H1 (cell line): ENCODE results near the gene MORC3. TPM values are rescaled to one million over a fixed set of nuclear protein-coding genes. Genes with fewer than 3 reads are reported as not detected.

Experiments
- CTCF ChIA-PET: fragments of 300-600 bp; sonication (Branson Sonifier 250); formaldehyde crosslinking; loops from one replicate; lab custom pipeline; 2021; ENCODE audit not compliant: partially characterized antibody; lab: Charles Lee
- POLR2A ChIA-PET: fragments of 300-600 bp; sonication (Branson Sonifier 250); formaldehyde crosslinking; loops from one replicate; lab custom pipeline; 2021; ENCODE audit warnings: inconsistent platforms; ENCODE audit not compliant: partially characterized antibody; lab: Charles Lee
- DNase-seq, 2 experiments: peaks; one replicate each; pipeline versions ENCODE4 v3.0.0 to v3.0.0-alpha.2; 2010 to 2022; ENCODE audit warnings: low spot score in 2 of 2, low read depth in 1 of 2, mixed read lengths in 1 of 2
- FAIRE-seq: peaks from 2 replicates; lab custom pipeline; 2011; peaks lifted over from hg19 to GRCh38; lab: Jason Lieb, UNC
- H2AFZ ChIP-seq: 2 replicates; pipeline ENCODE4 v1.8.1; 2012; ENCODE audit warnings: low read length, inconsistent platforms
- H2AK5ac ChIP-seq: 2 replicates; pipeline ENCODE4 v1.6.1; 2013; ENCODE audit warnings: low read depth, low read length
- H2BK120ac ChIP-seq: replicated peaks from 2 replicates; pipeline ENCODE3; 2013; ENCODE audit warnings: low read depth, low read length, inconsistent platforms
- H2BK12ac ChIP-seq: 2 replicates; pipeline ENCODE4 v1.6.1; 2013; ENCODE audit warnings: low read depth, low read length
- H2BK15ac ChIP-seq: 2 replicates; pipeline ENCODE4 v1.6.1; 2013; ENCODE audit warnings: low read length
- H2BK20ac ChIP-seq: 2 replicates; pipeline ENCODE4 v1.6.1; 2013; ENCODE audit warnings: low read length
- H2BK5ac ChIP-seq: 2 replicates; pipeline ENCODE4 v1.6.1; 2013; ENCODE audit warnings: low read depth, low read length
- H3K14ac ChIP-seq: 2 replicates; pipeline ENCODE4 v1.6.1; 2013; ENCODE audit warnings: inconsistent platforms; ENCODE audit not compliant: insufficient read length
- H3K18ac ChIP-seq: 2 replicates; pipeline ENCODE4 v1.6.1; 2013; ENCODE audit warnings: low read length; ENCODE audit errors: extremely low read depth
- H3K23ac ChIP-seq: 2 replicates; pipeline ENCODE4 v1.6.1; 2013; ENCODE audit warnings: inconsistent platforms; ENCODE audit not compliant: insufficient read length
- H3K23me2 ChIP-seq: 2 replicates; pipeline ENCODE4 v1.6.1; 2013; ENCODE audit warnings: low read depth, low read length
- H3K27ac ChIP-seq: 2 replicates; pipeline ENCODE4 v1.6.1; 2011; ENCODE audit warnings: low read depth, low read length, inconsistent platforms
- H3K27me3 ChIP-seq, 4 experiments: replicated peaks in 1 of 4; 1 replicate in 1 of 4; 2 replicates in 3 of 4; pipeline versions ENCODE4 v1.6.1 to v1.8.1; 2011 to 2013; ENCODE audit warnings: low read length in 3 of 4, mild to moderate bottlenecking in 3 of 4, inconsistent platforms in 2 of 4, mixed read lengths in 2 of 4, moderate library complexity in 1 of 4; ENCODE audit not compliant: control insufficient read depth in 3 of 4, insufficient read depth in 3 of 4; ENCODE audit errors: extremely low read depth in 1 of 4
- H3K36me3 ChIP-seq, 4 experiments: 2 replicates each; pipeline versions ENCODE4 v1.6.1 to v1.8.1; 2011 to 2013; ENCODE audit warnings: mild to moderate bottlenecking in 4 of 4, low read length in 3 of 4, moderate library complexity in 2 of 4, control low read depth in 1 of 4, inconsistent platforms in 1 of 4; ENCODE audit not compliant: insufficient read depth in 4 of 4, control insufficient read depth in 2 of 4
- H3K4ac ChIP-seq: replicated peaks from 2 replicates; pipeline ENCODE3; 2013; ENCODE audit warnings: low read length, low read depth, mixed read lengths, inconsistent platforms; ENCODE audit not compliant: insufficient read length
- H3K4me1 ChIP-seq, 4 experiments: replicated peaks in 1 of 4; 1 replicate in 1 of 4; 2 replicates in 3 of 4; pipeline versions ENCODE4 v1.6.1 to v1.8.1; 2011 to 2013; ENCODE audit warnings: low read length in 3 of 4, inconsistent platforms in 2 of 4, mixed read lengths in 1 of 4; ENCODE audit not compliant: insufficient read depth in 4 of 4, control insufficient read depth in 3 of 4
- H3K4me2 ChIP-seq, 2 experiments: 2 replicates each; pipeline versions ENCODE4 v1.6.1 to v1.8.1; 2011 to 2013; ENCODE audit warnings: low read depth in 2 of 2, low read length in 2 of 2, control low read depth in 1 of 2, inconsistent platforms in 1 of 2, mild to moderate bottlenecking in 1 of 2; ENCODE audit not compliant: insufficient read depth in 1 of 2
- H3K4me3 ChIP-seq, 4 experiments: fragments of 200-600, 300-600 bp in 1 of 4; sonication (generic), shearing (Covaris generic), sonication (Bioruptor Twin) in 1 of 4; 2 replicates each; pipeline versions ENCODE4 v1.5.1 to v1.8.1; 2011 to 2016; ENCODE audit warnings: low read length in 4 of 4, low read depth in 3 of 4, control low read depth in 2 of 4, inconsistent platforms in 2 of 4, mild to moderate bottlenecking in 2 of 4, mixed read lengths in 1 of 4, moderate library complexity in 1 of 4; ENCODE audit not compliant: insufficient read depth in 2 of 4; ENCODE audit errors: extremely low read depth in 1 of 4
- H3K56ac ChIP-seq: replicated peaks from 2 replicates; pipeline ENCODE3; 2013; ENCODE audit warnings: low read depth, mild to moderate bottlenecking, mixed read lengths, low read length, inconsistent platforms; ENCODE audit not compliant: insufficient read length
- H3K79me1 ChIP-seq: 2 replicates; pipeline ENCODE4 v1.6.1; 2013; ENCODE audit warnings: low read depth, low read length, control low read depth
- H3K79me2 ChIP-seq, 2 experiments: 2 replicates each; pipeline versions ENCODE4 v1.6.1 to v1.8.1; 2012 to 2013; ENCODE audit warnings: low read length in 2 of 2, mild to moderate bottlenecking in 2 of 2, inconsistent platforms in 1 of 2; ENCODE audit not compliant: insufficient read depth in 2 of 2, control insufficient read depth in 1 of 2
- H3K9ac ChIP-seq, 4 experiments: replicated peaks in 1 of 4; 1 replicate in 1 of 4; 2 replicates in 3 of 4; pipeline versions ENCODE4 v1.6.1 to v1.8.1; 2011 to 2013; ENCODE audit warnings: low read depth in 3 of 4, low read length in 3 of 4, control low read depth in 2 of 4, mild to moderate bottlenecking in 2 of 4, moderate library complexity in 2 of 4, inconsistent platforms in 1 of 4; ENCODE audit errors: extremely low read depth in 1 of 4
- H3K9me3 ChIP-seq, 2 experiments: 2 replicates each; pipeline versions ENCODE4 v1.6.1 to v1.8.1; 2012 to 2013; ENCODE audit warnings: mild to moderate bottlenecking in 2 of 2, moderate library complexity in 2 of 2, control low read depth in 1 of 2, inconsistent platforms in 1 of 2, low read depth in 1 of 2, low read length in 1 of 2, mixed read lengths in 1 of 2; ENCODE audit not compliant: insufficient read depth in 2 of 2
- H4K20me1 ChIP-seq, 2 experiments: replicated peaks in 1 of 2; 2 replicates each; pipeline versions ENCODE3 to v1.8.1; 2011 to 2013; ENCODE audit warnings: inconsistent platforms in 2 of 2, low read length in 2 of 2, mild to moderate bottlenecking in 1 of 2; ENCODE audit not compliant: insufficient read depth in 2 of 2, control insufficient read depth in 1 of 2
- H4K5ac ChIP-seq: 2 replicates; pipeline ENCODE4 v1.6.1; 2013; ENCODE audit warnings: low read length, low read depth, mixed read lengths, inconsistent platforms; ENCODE audit not compliant: insufficient read length
- H4K8ac ChIP-seq: 2 replicates; pipeline ENCODE4 v1.8.0; 2013; ENCODE audit warnings: mild to moderate bottlenecking, moderate library complexity, low read length, inconsistent platforms; ENCODE audit not compliant: insufficient read depth; ENCODE audit errors: extremely low read depth
- H4K91ac ChIP-seq: replicated peaks from 2 replicates; pipeline ENCODE3; 2013; ENCODE audit warnings: low read length, mixed read lengths, inconsistent platforms; ENCODE audit not compliant: insufficient read length
- CTBP2 ChIP-seq: IDR thresholded peaks from 2 replicates; pipeline ENCODE4 v1.7.0; 2011; ENCODE audit warnings: borderline replicate concordance, mild to moderate bottlenecking, moderate library complexity, mixed read lengths, low read length; ENCODE audit not compliant: insufficient read depth, insufficient read length
- RAD21 ChIP-seq, 2 experiments: IDR thresholded peaks in 1 of 2; conservative IDR thresholded peaks in 1 of 2; 2 replicates each; pipeline ENCODE4 v1.6.1; 2011; ENCODE audit warnings: low read depth in 2 of 2, low read length in 2 of 2, improper control_type of control experiment in 1 of 2, inconsistent platforms in 1 of 2, mild to moderate bottlenecking in 1 of 2, moderate library complexity in 1 of 2
- SIX5 ChIP-seq: IDR thresholded peaks from 2 replicates; pipeline ENCODE4 v1.6.1; 2011; ENCODE audit warnings: mild to moderate bottlenecking, low read depth, low read length
- WGBS, 2 experiments: shearing (Covaris generic) in 1 of 2; methylation state at CpG; one replicate each; pipeline versions ENCODE4 v1.1.6 to v1.1.7; 2013 to 2015; ENCODE audit warnings: low lambda C conversion rate in 2 of 2, mixed read lengths in 2 of 2, inconsistent platforms in 1 of 2, low coverage in 1 of 2, missing lambda C conversion rate in 1 of 2; ENCODE audit not compliant: insufficient replicate concordance in 2 of 2, insufficient coverage in 1 of 2, insufficient read length in 1 of 2; ENCODE audit errors: extremely low coverage in 1 of 2, missing lambda C conversion rate in 1 of 2; 5-methylcytosine and 5-hydroxymethylcytosine counted together
- polyA plus RNA-seq, 7 experiments: library from polyadenylated mRNA; depleted of rRNA in 3 of 7; stranded (reverse) in 5 of 7; unstranded in 2 of 7; fragments of >200 nt in 5 of 7; fragments of 200-250 nt in 2 of 7; gene quantifications; 1 replicate in 5 of 7; 2 replicates in 1 of 7; 4 replicates in 1 of 7; pipeline versions ENCODE4 v1.2.1 to v1.2.3, GENCODE V29; 2011 to 2013; ENCODE audit warnings: missing spikeins in 2 of 7, mixed read lengths in 2 of 7
- total RNA-seq: library from RNA; stranded (reverse); fragmentation: NEBNext Ultra II Directional; extraction: Animal tissue kit (Norgen Biotek cat#: 25700); gene quantifications from 2 replicates; pipeline ENCODE4 v1.2.1, GENCODE V29; 2021
- TF ChIP-seq, protein P1 (sequence below), 3 experiments: IDR thresholded peaks; 1 replicate in 2 of 3; 2 replicates in 1 of 3; pipeline versions ENCODE4 v1.5.1 to v1.6.1; 2011; ENCODE audit warnings: low read length in 3 of 3, mild to moderate bottlenecking in 3 of 3, inconsistent platforms in 2 of 3, low read depth in 1 of 3, moderate library complexity in 1 of 3; ENCODE audit not compliant: insufficient read depth in 1 of 3; ENCODE audit errors: control extremely low read depth in 1 of 3

Gene MORC3
- total and polyA plus RNA-seq, 2 of the 8 experiments (the other 6 are each of a cell fraction or from before 2014, with no cell fraction given) = 5.0 to 20.4 TPM

GRCh38 chr21:36330904-36331303 lies 10.9 kb downstream of the MORC3 start:
- H2BK15ac ChIP-seq = no peak overlapping the region
- H4K5ac ChIP-seq = no peak overlapping the region
- H3K18ac ChIP-seq = no peak overlapping the region
- H3K56ac ChIP-seq = no peak overlapping the region
- peaks cover 0 to 11% (median 3%) of the 10 kb centered on the region in 4 experiments; a peak in 2 of 8 replicates for H3K36me3 ChIP-seq
- H3K79me2 ChIP-seq = peaks cover 25 to 88% of the 10 kb centered on the region in 2 experiments
- H2BK20ac ChIP-seq = no peak overlapping the region
- H3K23ac ChIP-seq = no peak overlapping the region
- H3K27me3 ChIP-seq = no peaks in the 10 kb centered on the region
- no peak overlapping the region for H2BK120ac ChIP-seq
- H3K4me1 ChIP-seq = no peaks in the 10 kb centered on the region
- 63% methylated on average over 2 of the region's 2 CpGs; no CpG with 5 or more reads in 1 of the 2 experiments for WGBS, 2 experiments
- no peak overlapping the region for H3K14ac ChIP-seq
- H2AK5ac ChIP-seq = no peak overlapping the region
- H4K20me1 ChIP-seq = peaks cover 8 to 11% of the 10 kb centered on the region in 2 experiments
- no peak for FAIRE-seq
- H3K9me3 ChIP-seq = no peaks in the 10 kb centered on the region
- H3K27ac ChIP-seq = no peak overlapping the region
- H2BK12ac ChIP-seq = no peak overlapping the region
- no peak overlapping the region for H3K4me3 ChIP-seq
- TF ChIP-seq RAD21 (IDR thresholded peaks at IDR 0.05 in 1 of 2, conservative IDR thresholded peaks at IDR 0.05 in 1 of 2; ENCODE audit: low read depth in 2 of 2, low read length in 2 of 2) = peak; percentile 76 to 77
- TF ChIP-seq CTBP2 = no peak
- TF ChIP-seq SIX5 = no peak
- TF ChIP-seq, protein P1, sequence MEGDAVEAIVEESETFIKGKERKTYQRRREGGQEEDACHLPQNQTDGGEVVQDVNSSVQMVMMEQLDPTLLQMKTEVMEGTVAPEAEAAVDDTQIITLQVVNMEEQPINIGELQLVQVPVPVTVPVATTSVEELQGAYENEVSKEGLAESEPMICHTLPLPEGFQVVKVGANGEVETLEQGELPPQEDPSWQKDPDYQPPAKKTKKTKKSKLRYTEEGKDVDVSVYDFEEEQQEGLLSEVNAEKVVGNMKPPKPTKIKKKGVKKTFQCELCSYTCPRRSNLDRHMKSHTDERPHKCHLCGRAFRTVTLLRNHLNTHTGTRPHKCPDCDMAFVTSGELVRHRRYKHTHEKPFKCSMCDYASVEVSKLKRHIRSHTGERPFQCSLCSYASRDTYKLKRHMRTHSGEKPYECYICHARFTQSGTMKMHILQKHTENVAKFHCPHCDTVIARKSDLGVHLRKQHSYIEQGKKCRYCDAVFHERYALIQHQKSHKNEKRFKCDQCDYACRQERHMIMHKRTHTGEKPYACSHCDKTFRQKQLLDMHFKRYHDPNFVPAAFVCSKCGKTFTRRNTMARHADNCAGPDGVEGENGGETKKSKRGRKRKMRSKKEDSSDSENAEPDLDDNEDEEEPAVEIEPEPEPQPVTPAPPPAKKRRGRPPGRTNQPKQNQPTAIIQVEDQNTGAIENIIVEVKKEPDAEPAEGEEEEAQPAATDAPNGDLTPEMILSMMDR (IDR thresholded peaks at IDR 0.05; ENCODE audit: control extremely low read depth in 1 of 3, insufficient read depth in 1 of 3, low read depth in 1 of 3, low read length in 3 of 3) = peak in 2 of 3 experiments; percentile 66 to 81; a peak in 3 of 4 replicates
- no peaks in the 10 kb centered on the region for H3K23me2 ChIP-seq
- H2BK5ac ChIP-seq = no peak overlapping the region
- no peak overlapping the region for H4K8ac ChIP-seq
- H3K4ac ChIP-seq = no peak overlapping the region
- H3K4me2 ChIP-seq = no peak overlapping the region
- H4K91ac ChIP-seq = no peak overlapping the region
- H3K79me1 ChIP-seq = no peaks in the 10 kb centered on the region; the same call in 1 of the 2 replicates
- no peak for DNase-seq
- CTCF ChIA-PET = interaction anchor here (0.6 to 6.2 kb wide), 17 partner anchors 10 to 191 kb away, joined by 3 to 33 read pairs (median 3); partner anchors contain the start of gene MORC3
- POLR2A ChIA-PET = interaction anchor here (0.6 kb wide), 1 partner anchor 106 kb away, joined by 3 read pairs; no protein-coding TSS in a partner anchor
- no peak overlapping the region for H3K9ac ChIP-seq
- H2AFZ ChIP-seq = no peak overlapping the region
